PFSK-1 (cell line): ENCODE data around the gene HHIP.

Experiments used
- FOXP2 ChIP-seq: optimal IDR thresholded peaks from 2 replicates; pipeline ENCODE3; 2011; ENCODE audit warnings: borderline replicate concordance, control low read depth, inconsistent platforms; ENCODE audit not compliant: insufficient read depth; ENCODE audit errors: extremely low read length, extremely low read depth
- POLR2AphosphoS5 ChIP-seq: IDR thresholded peaks from 2 replicates; pipeline ENCODE4 v1.6.1; 2012; ENCODE audit warnings: low read depth, mild to moderate bottlenecking, control low read depth, low read length, moderate library complexity
- SIN3A ChIP-seq: IDR thresholded peaks from 2 replicates; pipeline ENCODE4 v1.6.1; 2012; ENCODE audit warnings: mild to moderate bottlenecking, low read length, moderate library complexity, borderline replicate concordance; ENCODE audit not compliant: insufficient read depth
- TAF1 ChIP-seq: IDR thresholded peaks from 2 replicates; pipeline ENCODE4 v1.6.1; 2012; ENCODE audit warnings: low read length, control low read depth, borderline replicate concordance; ENCODE audit not compliant: insufficient read depth
- TF ChIP-seq, protein P1 (sequence below), 2 experiments: IDR thresholded peaks; 2 replicates each; pipeline versions ENCODE4 v1.6.1 to v1.8.0; 2011 to 2012; ENCODE audit warnings: low read depth in 2 of 2, low read length in 2 of 2, control low read depth in 1 of 2, inconsistent platforms in 1 of 2, mild to moderate bottlenecking in 1 of 2, moderate library complexity in 1 of 2; ENCODE audit not compliant: insufficient read depth in 1 of 2

DNA sequence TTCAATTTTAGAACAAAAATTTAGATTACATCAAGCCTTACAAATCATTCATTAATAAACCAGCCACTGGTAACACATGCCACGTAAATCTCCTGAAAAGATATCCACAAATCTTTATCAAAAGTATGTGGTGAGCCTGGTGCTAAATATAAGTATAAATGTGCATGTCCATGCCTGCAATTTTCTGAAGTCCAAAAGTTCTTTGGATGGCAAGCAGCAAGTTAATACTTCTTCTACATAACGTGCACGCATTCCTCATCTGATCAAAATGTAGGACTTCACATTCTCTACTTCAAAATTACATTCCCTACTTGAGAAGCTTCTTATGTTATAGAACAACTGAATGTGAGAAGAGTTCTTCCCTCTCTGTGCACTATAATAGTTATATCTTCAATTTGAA is 49.8 kb downstream of the HHIP start:
- TF ChIP-seq POLR2AphosphoS5: no peak
- TF ChIP-seq, protein P1, sequence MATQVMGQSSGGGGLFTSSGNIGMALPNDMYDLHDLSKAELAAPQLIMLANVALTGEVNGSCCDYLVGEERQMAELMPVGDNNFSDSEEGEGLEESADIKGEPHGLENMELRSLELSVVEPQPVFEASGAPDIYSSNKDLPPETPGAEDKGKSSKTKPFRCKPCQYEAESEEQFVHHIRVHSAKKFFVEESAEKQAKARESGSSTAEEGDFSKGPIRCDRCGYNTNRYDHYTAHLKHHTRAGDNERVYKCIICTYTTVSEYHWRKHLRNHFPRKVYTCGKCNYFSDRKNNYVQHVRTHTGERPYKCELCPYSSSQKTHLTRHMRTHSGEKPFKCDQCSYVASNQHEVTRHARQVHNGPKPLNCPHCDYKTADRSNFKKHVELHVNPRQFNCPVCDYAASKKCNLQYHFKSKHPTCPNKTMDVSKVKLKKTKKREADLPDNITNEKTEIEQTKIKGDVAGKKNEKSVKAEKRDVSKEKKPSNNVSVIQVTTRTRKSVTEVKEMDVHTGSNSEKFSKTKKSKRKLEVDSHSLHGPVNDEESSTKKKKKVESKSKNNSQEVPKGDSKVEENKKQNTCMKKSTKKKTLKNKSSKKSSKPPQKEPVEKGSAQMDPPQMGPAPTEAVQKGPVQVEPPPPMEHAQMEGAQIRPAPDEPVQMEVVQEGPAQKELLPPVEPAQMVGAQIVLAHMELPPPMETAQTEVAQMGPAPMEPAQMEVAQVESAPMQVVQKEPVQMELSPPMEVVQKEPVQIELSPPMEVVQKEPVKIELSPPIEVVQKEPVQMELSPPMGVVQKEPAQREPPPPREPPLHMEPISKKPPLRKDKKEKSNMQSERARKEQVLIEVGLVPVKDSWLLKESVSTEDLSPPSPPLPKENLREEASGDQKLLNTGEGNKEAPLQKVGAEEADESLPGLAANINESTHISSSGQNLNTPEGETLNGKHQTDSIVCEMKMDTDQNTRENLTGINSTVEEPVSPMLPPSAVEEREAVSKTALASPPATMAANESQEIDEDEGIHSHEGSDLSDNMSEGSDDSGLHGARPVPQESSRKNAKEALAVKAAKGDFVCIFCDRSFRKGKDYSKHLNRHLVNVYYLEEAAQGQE (IDR thresholded peaks at IDR 0.05; ENCODE audit: insufficient read depth in 1 of 2, low read depth in 2 of 2, low read length in 2 of 2): no peak
- TF ChIP-seq SIN3A: no peak
- no peak for TF ChIP-seq TAF1
- TF ChIP-seq FOXP2: no peak
